ENCODE data around the gene CREB3L4. TPM values are rescaled to one million over a fixed set of nuclear protein-coding genes. Genes with fewer than 3 reads are reported as not detected.

Gene CREB3L4
- total and polyA plus RNA-seq, 2 experiments from 2014 or later, result 4.3 to 4.4 TPM

DNA sequence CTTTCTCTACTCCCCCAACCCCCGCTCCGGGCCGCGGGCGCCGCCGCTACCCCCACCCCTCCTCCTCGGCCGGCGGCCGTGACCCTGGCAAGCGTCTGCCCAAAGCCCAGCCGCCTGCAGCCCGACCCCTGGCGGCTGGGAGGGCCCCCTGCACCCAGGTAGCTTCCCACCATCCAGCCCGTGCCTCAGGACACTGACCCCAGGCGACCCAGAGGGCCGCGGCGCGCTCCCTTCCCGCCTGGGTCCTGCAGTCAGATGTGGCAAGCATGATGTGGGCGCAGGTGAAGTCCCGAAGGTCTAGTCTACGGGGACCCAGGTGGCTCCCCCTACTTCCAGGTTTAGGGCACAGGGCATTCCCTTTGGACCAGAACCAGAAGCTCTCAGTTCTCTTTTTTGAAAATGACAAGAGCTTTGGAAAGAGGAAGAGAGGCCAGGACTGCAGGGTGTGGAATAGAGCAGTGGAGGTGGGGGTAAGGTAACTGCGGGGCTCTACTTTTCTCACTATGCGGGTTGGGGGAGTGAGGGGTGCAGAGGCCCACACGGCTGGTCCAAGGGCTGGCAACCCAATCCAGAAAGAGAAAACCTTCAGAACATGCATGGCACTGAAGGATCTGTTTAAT, 21.0 kb upstream of the CREB3L4 start, which contains the start of gene DENND4B:
DENND4B (minus strand) TSS at position 97 of the 620 bp plus-strand sequence. CDS start 2,344 bp downstream, outside the sequence.
- H3F3A ChIP-seq (ENCODE audit: insufficient read depth), result peaks cover 6% of the 10 kb centered on the region; the same call in 1 of the 2 replicates
- in situ Hi-C loops (cut with MboI), result no loop called here
- H3K4me1 ChIP-seq (ENCODE audit: insufficient read depth), result peaks cover 3% of the 10 kb centered on the region; the same call in 1 of the 2 replicates
- peak within 1 kb of the TSS; percentile 77 for H3K27ac ChIP-seq
- no peaks in the 10 kb centered on the region for H3K9me2 ChIP-seq (ENCODE audit: insufficient read depth)
- peak within 1 kb of the TSS; percentile 90 for H3K4me3 ChIP-seq
- H3K79me2 ChIP-seq (ENCODE audit: insufficient read depth), result peaks cover 30% of the 10 kb centered on the region
- peak within 1 kb of the TSS; percentile 90 for H3K9ac ChIP-seq
- peaks cover 15% of the 10 kb centered on the region; the same call in 1 of the 2 replicates for H3K36me3 ChIP-seq (ENCODE audit: low read depth)
- peak within 1 kb of the TSS; percentile 87 for H2AFZ ChIP-seq
- H3K27me3 ChIP-seq (replicated peaks; ENCODE audit: insufficient read depth), result no peaks in the 10 kb centered on the region
- no peak for TF ChIP-seq EZH2phosphoT487 (IDR thresholded peaks at IDR 0.05; ENCODE audit: insufficient read depth, low read depth)
- TF ChIP-seq EZH2 (IDR thresholded peaks at IDR 0.05; ENCODE audit: insufficient read depth, poor library complexity, severe bottlenecking), result no peak
- peak within 1 kb of the TSS; percentile 88 for H3K4me2 ChIP-seq (ENCODE audit: unreplicated experiment)
- 9 to 10% methylated on average over 20 to 24 of the region's 28 CpGs for WGBS, 2 experiments (ENCODE audit: low coverage in 1 of 2, low lambda C conversion rate in 2 of 2, missing lambda C conversion rate in 2 of 2)
- no peaks in the 10 kb centered on the region for H4K20me1 ChIP-seq (ENCODE audit: insufficient read depth)
- peak; percentile 89 for DNase-seq
- no peaks in the 10 kb centered on the region for H3K9me3 ChIP-seq (ENCODE audit: low read depth)

DNA sequence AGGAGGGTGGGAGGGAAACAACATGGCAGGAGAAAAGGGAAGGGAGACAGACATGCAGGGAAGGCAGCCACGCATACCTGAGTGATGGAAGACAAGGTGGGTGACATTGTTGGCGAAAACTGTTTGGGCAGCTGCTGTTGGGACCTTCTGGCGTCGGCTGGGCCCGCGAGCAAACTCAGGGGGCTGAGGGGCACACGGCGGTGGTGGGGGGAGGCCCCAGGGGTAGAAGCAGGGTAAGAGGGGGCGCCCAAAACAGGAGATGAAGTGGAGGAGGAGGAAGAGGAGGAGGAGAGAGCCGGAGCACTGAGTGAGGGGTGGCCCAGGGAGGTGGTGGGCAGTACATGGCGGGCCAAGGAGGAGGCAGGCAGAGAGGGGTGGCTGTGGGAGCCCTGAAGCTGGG, 16.5 kb upstream of the CREB3L4 start:
- no peak for DNase-seq
- Histone ChIP-seq H2AFZ (no peak overlapping the region), H3F3A (ENCODE audit: insufficient read depth) (peaks cover 6% of the 10 kb centered on the region; the same call in 1 of the 2 replicates), H3K9ac (no peak overlapping the region), H3K36me3 (ENCODE audit: low read depth) (peaks cover 18% of the 10 kb centered on the region; the same call in 1 of the 2 replicates), H3K79me2 (ENCODE audit: insufficient read depth) (peaks cover 51% of the 10 kb centered on the region), H3K9me2 (ENCODE audit: insufficient read depth) (no peaks in the 10 kb centered on the region), H3K27ac (no peak overlapping the region), H3K4me2 (ENCODE audit: unreplicated experiment) (no peak overlapping the region), H3K4me3 (no peak overlapping the region), H3K27me3 (replicated peaks; ENCODE audit: insufficient read depth) (no peaks in the 10 kb centered on the region), H4K20me1 (ENCODE audit: insufficient read depth) (no peaks in the 10 kb centered on the region), H3K9me3 (ENCODE audit: low read depth) (no peaks in the 10 kb centered on the region), H3K4me1 (ENCODE audit: insufficient read depth) (no peaks in the 10 kb centered on the region)
- WGBS, 2 experiments (ENCODE audit: low coverage in 1 of 2, low lambda C conversion rate in 2 of 2, missing lambda C conversion rate in 2 of 2), result 90 to 94% methylated on average over 4 to 11 of the region's 11 CpGs
- TF ChIP-seq EZH2 (IDR thresholded peaks at IDR 0.05; ENCODE audit: insufficient read depth, poor library complexity, severe bottlenecking) (no peak), EZH2phosphoT487 (IDR thresholded peaks at IDR 0.05; ENCODE audit: insufficient read depth, low read depth) (no peak)
- in situ Hi-C loops (cut with MboI), result no loop called here

DNA sequence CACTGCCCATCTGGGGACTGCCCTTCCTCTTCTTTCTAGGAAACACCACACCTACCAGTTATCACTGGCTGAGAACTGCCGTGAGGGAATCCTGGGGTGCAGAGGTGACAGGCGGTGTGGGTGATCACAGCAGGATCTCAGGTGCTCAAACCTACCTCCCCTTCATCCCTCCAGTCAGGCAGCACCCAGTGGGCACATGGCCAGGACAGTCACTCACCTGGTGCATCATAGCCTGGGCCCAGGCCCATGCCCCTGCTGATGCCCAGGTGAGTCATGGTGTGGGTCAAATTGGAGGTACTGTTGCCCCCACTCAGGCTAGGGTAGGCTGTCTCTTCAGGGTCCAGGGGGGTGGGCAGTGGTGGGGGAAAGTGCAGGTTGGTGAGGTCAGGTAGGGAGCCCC, 15.9 kb upstream of the CREB3L4 start:
- in situ Hi-C loops (cut with MboI), result no loop called here
- Histone ChIP-seq H3K4me1 (ENCODE audit: insufficient read depth) (peaks cover 5% of the 10 kb centered on the region), H3K79me2 (ENCODE audit: insufficient read depth) (peaks cover 57% of the 10 kb centered on the region), H3K9me2 (ENCODE audit: insufficient read depth) (no peaks in the 10 kb centered on the region), H3K9ac (no peak overlapping the region), H3K9me3 (ENCODE audit: low read depth) (no peaks in the 10 kb centered on the region), H3K4me3 (no peak overlapping the region), H4K20me1 (ENCODE audit: insufficient read depth) (no peaks in the 10 kb centered on the region), H3K27ac (no peak overlapping the region), H2AFZ (no peak overlapping the region), H3K4me2 (ENCODE audit: unreplicated experiment) (no peak overlapping the region), H3F3A (ENCODE audit: insufficient read depth) (peaks cover 6% of the 10 kb centered on the region; the same call in 1 of the 2 replicates), H3K36me3 (ENCODE audit: low read depth) (peaks cover 18% of the 10 kb centered on the region; the same call in 1 of the 2 replicates), H3K27me3 (replicated peaks; ENCODE audit: insufficient read depth) (no peaks in the 10 kb centered on the region)
- no peak for DNase-seq
- no peak for TF ChIP-seq EZH2phosphoT487 (IDR thresholded peaks at IDR 0.05; ENCODE audit: insufficient read depth, low read depth)
- TF ChIP-seq EZH2 (IDR thresholded peaks at IDR 0.05; ENCODE audit: insufficient read depth, poor library complexity, severe bottlenecking), result no peak
- 100% methylated on average over 2 of the region's 2 CpGs for WGBS, 2 experiments (ENCODE audit: low coverage in 1 of 2, low lambda C conversion rate in 2 of 2, missing lambda C conversion rate in 2 of 2)

DNA sequence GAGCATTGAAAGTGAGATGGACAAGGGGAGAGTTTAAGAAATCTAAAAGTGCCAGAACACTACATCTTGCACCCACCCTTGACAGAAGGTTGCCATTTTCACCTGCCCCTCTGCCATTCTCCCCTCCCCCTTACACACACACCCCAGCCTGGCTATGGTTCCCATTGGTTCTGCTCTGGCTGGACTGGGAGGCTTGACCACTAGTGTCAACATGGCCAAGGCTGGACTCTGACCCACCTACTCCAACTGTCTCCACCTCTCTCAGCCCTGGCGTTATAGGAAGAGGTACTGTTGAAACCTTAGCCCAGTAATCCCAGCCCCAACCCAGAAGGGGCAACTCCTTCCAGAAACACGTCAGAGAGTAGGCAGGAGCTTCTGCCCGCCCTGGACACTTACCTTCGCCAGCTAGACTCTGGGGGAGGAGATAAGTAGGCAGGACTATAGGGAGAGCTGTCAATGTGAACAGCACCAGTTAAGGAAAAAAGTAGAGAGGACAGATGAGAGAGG, 13.8 kb upstream of the CREB3L4 start:
- Histone ChIP-seq H3K9me3 (ENCODE audit: low read depth) (no peaks in the 10 kb centered on the region), H3K27me3 (replicated peaks; ENCODE audit: insufficient read depth) (no peaks in the 10 kb centered on the region), H4K20me1 (ENCODE audit: insufficient read depth) (no peaks in the 10 kb centered on the region), H3K36me3 (ENCODE audit: low read depth) (peaks cover 18% of the 10 kb centered on the region; the same call in 1 of the 2 replicates), H3K79me2 (ENCODE audit: insufficient read depth) (peaks cover 72% of the 10 kb centered on the region), H3K4me3 (no peak overlapping the region), H3F3A (ENCODE audit: insufficient read depth) (no peaks in the 10 kb centered on the region; the same call in 1 of the 2 replicates), H3K27ac (no peak overlapping the region), H3K9ac (no peak overlapping the region), H2AFZ (no peak overlapping the region), H3K4me2 (ENCODE audit: unreplicated experiment) (no peak overlapping the region), H3K9me2 (ENCODE audit: insufficient read depth) (no peaks in the 10 kb centered on the region), H3K4me1 (ENCODE audit: insufficient read depth) (peaks cover 8% of the 10 kb centered on the region)
- TF ChIP-seq EZH2 (IDR thresholded peaks at IDR 0.05; ENCODE audit: insufficient read depth, poor library complexity, severe bottlenecking) (no peak), EZH2phosphoT487 (IDR thresholded peaks at IDR 0.05; ENCODE audit: insufficient read depth, low read depth) (no peak)
- in situ Hi-C loops (cut with MboI), result no loop called here
- 82 to 85% methylated on average over 4 of the region's 4 CpGs for WGBS, 2 experiments (ENCODE audit: low coverage in 1 of 2, low lambda C conversion rate in 2 of 2, missing lambda C conversion rate in 2 of 2)
- DNase-seq, result no peak

All from GM23248 (cell line).